Amniotic epithelial cell (primary cell): ENCODE measurements around the gene PPEF2.

Source experiments
- DNase-seq: peaks from one replicate; pipeline ENCODE4 v3.0.0-alpha.2; 2010; ENCODE audit warnings: low read depth

Gene PPEF2

GRCh38 chr4:75892508-75892907 lies 9.7 kb downstream of the PPEF2 start:
- DNase-seq: no peak

- DNase-seq: no peak
These were observed 10.6 kb downstream of the PPEF2 start for GRCh38 chr4:75891611-75892010.

GRCh38 chr4:75889537-75890199 lies 12.6 kb downstream of the PPEF2 start:
- no peak for DNase-seq

GRCh38 chr4:75886104-75886503 lies 16.1 kb downstream of the PPEF2 start:
- no peak for DNase-seq

- no peak for DNase-seq
These were observed 20.8 kb downstream of the PPEF2 start for GRCh38 chr4:75881476-75881875.

- DNase-seq: no peak
These were observed 22.0 kb downstream of the PPEF2 start for GRCh38 chr4:75880278-75880677.

GRCh38 chr4:75878246-75878756 lies 24.0 kb downstream of the PPEF2 start:
- DNase-seq: no peak

GRCh38 chr4:75876218-75876617 lies 26.0 kb downstream of the PPEF2 start:
- DNase-seq: no peak

GRCh38 chr4:75869100-75869499 lies 33.2 kb downstream of the PPEF2 start:
- DNase-seq: no peak

- no peak for DNase-seq
These were observed 35.1 kb downstream of the PPEF2 start for GRCh38 chr4:75867130-75867529.

GRCh38 chr4:75860606-75861005 lies 41.6 kb downstream of the PPEF2 start:
- no peak for DNase-seq

- DNase-seq: no peak
These were observed 43.5 kb downstream of the PPEF2 start for GRCh38 chr4:75858721-75859120.

GRCh38 chr4:75849461-75849860 lies 52.8 kb downstream of the PPEF2 start:
- peak; percentile 78 for DNase-seq

- peak; percentile 72 for DNase-seq
These were observed 53.4 kb downstream of the PPEF2 start for GRCh38 chr4:75848891-75849290.

- peak; percentile 95 for DNase-seq
These were observed 54.0 kb downstream of the PPEF2 start for GRCh38 chr4:75848171-75848760.

- DNase-seq: no peak
These were observed 56.3 kb downstream of the PPEF2 start for GRCh38 chr4:75845992-75846391.

GRCh38 chr4:75844151-75844662 lies 58.0 kb downstream of the PPEF2 start:
- peak; percentile 97 for DNase-seq

GRCh38 chr4:75843596-75843995 lies 58.7 kb downstream of the PPEF2 start:
- DNase-seq: no peak

- DNase-seq: no peak
These were observed 60.4 kb downstream of the PPEF2 start for GRCh38 chr4:75841641-75842520.

- DNase-seq: peak; percentile 54
These were observed 67.5 kb downstream of the PPEF2 start for GRCh38 chr4:75834772-75835154.

GRCh38 chr4:75834095-75834771 lies 68.0 kb downstream of the PPEF2 start:
- DNase-seq: no peak

GRCh38 chr4:75831856-75832405 lies 70.3 kb downstream of the PPEF2 start:
- DNase-seq: no peak
